NAMALWA (cell line): ENCODE measurements around the gene FES.
"Not testable (repeated sequence)": the region's sequence is repeated elsewhere in the genome, so short reads cannot be mapped to it uniquely, and the experiment has no call there.

Experiments used
- DNase-seq: peaks from one replicate; pipeline ENCODE4 v3.0.0-alpha.2; 2015; ENCODE audit warnings: low spot score

FES gene

GRCh38 chr15:90891346-90891949 lies 7.1 kb downstream of the FES start:
- no peak for DNase-seq

DNA sequence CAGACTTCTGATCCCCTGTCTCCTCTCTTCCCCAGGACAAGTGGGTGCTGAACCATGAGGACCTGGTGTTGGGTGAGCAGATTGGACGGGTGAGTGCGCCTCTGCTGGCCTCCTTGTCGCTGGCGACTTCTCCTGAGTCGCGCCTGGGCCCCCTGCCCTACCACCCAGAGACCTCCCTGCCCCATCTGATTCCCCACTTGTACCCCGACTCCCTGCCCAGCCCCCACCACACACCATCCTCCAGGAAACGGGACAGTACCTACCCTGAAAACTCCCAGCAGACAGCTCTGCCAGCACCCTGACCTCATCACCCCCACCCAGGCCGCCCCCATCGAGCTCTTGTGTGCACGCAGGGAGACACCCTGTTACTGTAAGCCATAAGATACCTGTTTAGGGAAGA lies 7.7 kb downstream of the FES start:
- DNase-seq: no peak

- DNase-seq: no peak
Observed at GRCh38 chr15:90892498-90893174, 8.3 kb downstream of the FES start.

DNA sequence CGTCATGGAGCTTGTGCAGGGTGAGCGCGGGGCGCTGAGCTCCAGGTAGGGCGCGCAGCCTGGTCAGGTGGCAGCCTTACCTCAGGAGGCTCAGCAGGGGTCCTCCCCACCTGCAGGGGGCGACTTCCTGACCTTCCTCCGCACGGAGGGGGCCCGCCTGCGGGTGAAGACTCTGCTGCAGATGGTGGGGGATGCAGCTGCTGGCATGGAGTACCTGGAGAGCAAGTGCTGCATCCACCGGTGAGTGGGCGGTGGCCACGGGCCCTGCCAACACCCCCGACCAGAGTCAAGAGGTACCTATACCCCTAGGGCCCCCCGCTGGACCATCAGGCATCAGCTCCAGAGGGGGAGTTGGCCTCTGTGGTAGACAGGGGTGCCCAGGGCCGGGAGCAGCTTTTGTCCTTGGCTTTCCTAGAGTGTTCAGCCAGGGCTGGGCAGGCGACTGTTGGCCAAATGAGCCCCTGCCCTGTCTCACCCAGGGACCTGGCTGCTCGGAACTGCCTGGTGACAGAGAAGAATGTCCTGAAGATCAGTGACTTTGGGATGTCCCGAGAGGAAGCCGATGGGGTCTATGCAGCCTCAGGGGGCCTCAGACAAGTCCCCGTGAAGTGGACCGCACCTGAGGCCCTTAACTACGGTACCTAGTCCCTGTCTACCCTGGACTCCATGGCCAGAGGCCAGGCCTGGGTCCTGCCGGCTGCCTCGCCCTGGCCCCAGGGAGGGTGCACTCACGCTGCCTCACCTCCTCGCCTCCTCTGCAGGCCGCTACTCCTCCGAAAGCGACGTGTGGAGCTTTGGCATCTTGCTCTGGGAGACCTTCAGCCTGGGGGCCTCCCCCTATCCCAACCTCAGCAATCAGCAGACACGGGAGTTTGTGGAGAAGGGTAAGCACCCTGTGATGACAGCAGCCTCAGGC lies 9.1 kb downstream of the FES start:
- DNase-seq: peak; percentile 66

- DNase-seq: no peak
Observed at GRCh38 chr15:90895571-90896117, 11.3 kb downstream of the FES start.

DNA sequence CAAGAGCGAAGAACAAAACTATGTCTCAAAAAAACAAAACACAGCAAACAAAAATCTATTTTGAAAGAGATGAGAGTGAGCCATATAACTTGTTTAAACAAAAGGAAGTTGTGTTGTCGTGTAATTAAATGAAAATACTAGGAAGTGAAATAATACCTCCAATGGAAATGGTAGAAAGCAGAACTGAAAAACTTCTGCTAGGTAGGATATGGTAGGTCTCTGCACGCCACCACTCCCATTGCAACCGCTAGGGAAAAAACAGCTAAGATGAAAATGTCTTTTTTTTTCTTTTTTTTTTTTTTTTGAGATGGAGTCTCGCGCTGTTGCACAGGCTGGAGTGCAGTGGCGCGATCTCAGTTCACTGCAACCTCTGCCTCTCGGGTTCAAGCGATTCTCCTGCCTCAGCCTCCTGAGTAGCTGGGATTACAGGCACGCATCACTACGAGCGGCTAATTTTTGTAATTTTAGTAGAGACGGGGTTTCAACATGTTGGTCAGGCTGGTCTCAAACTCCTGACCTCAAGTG lies 12.9 kb downstream of the FES start:
- DNase-seq: peak; percentile 50

DNA sequence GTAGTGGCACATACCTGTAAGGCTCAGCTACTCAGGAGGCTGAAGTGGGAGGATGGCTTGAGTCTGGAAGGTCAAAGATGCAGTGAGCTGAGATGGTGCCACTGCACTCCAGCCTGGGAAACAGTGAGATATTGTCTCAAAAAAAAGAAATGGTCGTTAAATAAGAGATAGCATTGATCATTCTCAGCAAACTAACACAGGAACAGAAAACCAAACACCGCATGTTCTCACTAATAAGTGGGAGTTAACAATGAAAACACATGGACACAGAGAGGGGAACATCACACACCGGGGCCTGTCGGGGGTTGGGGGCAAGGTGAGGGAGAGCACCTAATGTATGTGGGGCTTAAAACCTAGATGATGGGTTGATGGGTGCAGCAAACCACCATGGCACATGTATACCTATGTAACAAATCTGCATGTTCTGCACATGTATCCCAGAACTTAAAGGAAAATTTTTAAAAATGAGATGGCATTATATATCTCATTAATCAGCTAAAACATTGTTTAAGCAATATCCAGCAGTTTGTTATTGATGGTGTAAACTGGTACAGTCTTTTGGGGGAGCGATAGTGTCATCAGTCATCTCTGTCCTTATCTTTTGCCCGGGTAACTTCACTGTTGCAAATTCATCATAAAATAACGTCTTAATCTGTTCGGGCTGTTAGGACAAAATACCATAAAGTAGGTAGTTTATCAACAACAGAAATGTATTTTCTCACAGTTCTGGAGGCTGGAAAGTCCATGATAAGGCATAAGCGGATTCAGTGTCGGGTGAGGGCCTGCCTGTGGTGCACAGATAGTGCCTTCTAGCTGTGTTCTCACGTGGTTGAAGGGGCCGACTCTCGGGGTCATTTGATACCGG lies 17.1 kb downstream of the FES start:
- no peak for DNase-seq

- peak; percentile 70 for DNase-seq
Observed at GRCh38 chr15:90902040-90902839, 17.9 kb downstream of the FES start.

GRCh38 chr15:90902840-90903732 lies 18.8 kb downstream of the FES start, which contains the start of gene MAN2A2:
TSS of gene MAN2A2 (plus strand) at chr15:90903302. CDS start at chr15:90904208, 906 bp downstream.
- DNase-seq: peak; percentile 66

GRCh38 chr15:90903733-90904536 lies 19.6 kb downstream of the FES start:
- no peak for DNase-seq

DNA sequence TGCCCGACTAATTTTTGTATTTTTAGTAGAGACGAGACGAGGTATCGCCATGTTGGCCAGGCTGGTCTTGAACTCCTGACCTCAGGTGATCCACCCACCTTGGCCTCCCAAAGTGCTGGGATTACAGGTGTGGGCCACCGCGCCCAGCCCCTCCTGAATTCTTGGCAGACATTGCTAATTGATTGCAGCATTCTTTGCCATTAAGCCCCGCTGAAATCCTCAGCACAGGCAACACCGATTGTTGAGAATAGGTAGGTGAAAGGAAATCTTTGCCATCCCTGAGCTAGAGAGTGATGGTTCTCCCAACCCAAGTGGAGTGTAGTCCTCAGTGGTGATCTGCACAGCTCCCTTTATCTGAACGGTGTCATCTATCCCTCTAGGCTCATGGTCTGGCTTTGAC lies 20.4 kb downstream of the FES start:
- DNase-seq: no peak

DNA sequence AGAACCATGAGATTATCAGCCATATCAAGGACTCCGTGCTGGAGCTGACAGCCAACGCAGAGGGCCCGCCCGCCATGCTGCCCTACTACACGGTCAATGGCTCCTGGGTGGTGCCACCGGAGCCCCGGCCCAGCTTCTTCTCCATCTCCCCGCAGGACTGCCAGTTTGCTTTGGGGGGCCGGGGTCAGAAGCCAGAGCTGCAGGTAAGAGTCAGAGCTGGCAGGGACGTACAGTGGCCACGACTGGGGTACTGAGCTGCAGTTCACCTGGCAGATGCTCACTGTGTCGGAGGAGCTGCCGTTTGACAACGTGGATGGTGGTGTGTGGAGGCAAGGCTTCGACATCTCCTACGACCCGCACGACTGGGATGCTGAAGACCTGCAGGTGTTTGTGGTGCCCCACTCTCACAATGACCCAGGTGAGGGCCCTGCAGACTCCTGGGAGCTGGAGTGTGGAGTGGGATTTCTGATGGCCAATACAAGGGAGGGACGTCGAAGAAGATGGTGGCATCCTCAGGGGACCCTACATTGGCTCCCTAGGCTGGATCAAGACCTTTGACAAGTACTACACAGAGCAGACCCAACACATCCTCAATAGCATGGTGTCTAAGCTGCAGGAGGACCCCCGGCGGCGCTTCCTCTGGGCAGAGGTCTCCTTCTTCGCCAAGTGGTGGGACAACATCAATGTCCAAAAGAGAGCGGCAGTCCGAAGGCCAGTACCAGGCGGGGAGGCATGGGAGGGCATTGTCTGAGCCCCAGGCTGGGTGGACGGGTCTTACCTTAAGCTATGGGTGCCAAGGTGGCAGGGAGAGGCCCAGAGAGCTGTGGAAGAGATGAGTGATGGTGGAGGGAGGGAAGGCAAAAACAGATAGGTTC lies 21.2 kb downstream of the FES start:
- DNase-seq: no peak

DNA sequence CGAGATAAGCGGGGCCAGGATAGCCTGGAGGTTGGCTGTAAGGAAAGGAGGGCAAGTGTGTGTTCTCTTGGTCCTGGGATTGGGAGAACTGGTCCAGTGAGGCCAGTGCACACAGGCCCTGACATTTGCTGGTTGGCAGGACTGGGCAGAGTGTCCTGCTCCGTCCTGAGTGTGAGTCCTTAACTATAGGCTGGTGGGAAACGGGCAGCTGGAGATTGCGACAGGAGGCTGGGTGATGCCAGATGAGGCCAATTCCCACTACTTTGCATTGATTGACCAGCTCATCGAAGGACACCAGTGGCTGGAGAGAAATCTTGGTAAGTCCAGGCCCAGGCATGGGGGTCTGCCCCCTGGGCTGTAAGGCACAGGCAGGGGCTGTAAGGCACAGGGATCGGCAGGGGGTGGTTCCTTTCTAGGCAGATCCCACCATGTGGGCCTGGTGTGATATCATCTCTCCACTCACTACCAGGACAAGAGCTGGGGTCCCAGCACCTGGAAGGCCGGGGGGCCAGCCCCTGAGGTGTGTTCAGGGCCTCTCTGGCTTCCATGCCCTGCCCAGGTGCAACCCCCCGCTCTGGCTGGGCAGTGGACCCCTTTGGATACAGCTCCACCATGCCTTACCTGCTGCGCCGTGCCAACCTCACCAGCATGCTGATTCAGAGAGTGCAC lies 22.0 kb downstream of the FES start:
- no peak for DNase-seq

GRCh38 chr15:90907051-90907660 lies 22.9 kb downstream of the FES start:
- no peak for DNase-seq

GRCh38 chr15:90907838-90908507 lies 23.7 kb downstream of the FES start:
- DNase-seq: no peak

DNA sequence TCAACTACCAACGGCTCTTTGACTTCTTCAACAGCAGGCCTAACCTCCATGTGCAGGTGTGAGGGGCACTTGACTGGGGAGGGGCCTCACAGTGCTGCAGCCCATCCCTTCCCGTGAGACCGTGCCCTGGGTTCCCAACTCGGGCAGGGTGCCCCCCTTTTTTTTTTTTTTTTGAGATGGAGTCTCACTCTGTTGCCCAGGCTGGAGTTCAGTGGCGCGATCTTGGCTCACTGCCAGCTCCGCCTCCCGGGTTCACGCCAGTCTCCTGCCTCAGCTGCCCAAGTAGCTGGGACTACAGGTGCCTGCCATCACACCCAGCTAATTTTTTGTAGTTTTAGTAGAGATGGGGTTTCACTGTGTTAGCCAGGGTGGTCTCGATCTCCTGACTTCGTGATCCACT lies 25.1 kb downstream of the FES start:
- not testable (repeated sequence) for DNase-seq
